H9 (cell line): ENCODE measurements around the gene SLC35B1. TPM values are rescaled to one million over a fixed set of nuclear protein-coding genes. Genes with fewer than 3 reads are reported as not detected.

Experiments used
- DNase-seq: peaks from one replicate; pipeline ENCODE4 v3.0.0-alpha.2; 2017
- H2AFZ ChIP-seq: one replicate; pipeline ENCODE4 v1.6.1; 2013; ENCODE audit warnings: mild to moderate bottlenecking, low read length, control low read depth, moderate library complexity
- H2AK5ac ChIP-seq: 2 replicates; pipeline ENCODE4 v1.6.1; 2013; ENCODE audit warnings: low read length, control low read depth, mixed read lengths; ENCODE audit not compliant: insufficient read length
- H2BK120ac ChIP-seq: one replicate; pipeline ENCODE4 v1.6.1; 2013; ENCODE audit warnings: low read depth, mild to moderate bottlenecking, low read length, control low read depth, inconsistent platforms; ENCODE audit not compliant: poor library complexity, severe bottlenecking
- H2BK12ac ChIP-seq: 2 replicates; pipeline ENCODE4 v1.6.1; 2013; ENCODE audit warnings: low read length, control low read depth, mixed read lengths, low read depth; ENCODE audit not compliant: insufficient read length
- H2BK15ac ChIP-seq: 2 replicates; pipeline ENCODE4 v1.6.1; 2013; ENCODE audit warnings: low read depth, low read length, control low read depth
- H2BK20ac ChIP-seq: one replicate; pipeline ENCODE4 v1.6.1; 2013; ENCODE audit warnings: low read depth, mild to moderate bottlenecking, low read length, control low read depth, inconsistent platforms; ENCODE audit not compliant: poor library complexity, severe bottlenecking
- H2BK5ac ChIP-seq: 2 replicates; pipeline ENCODE4 v1.6.1; 2013; ENCODE audit warnings: low read length, control low read depth, mixed read lengths; ENCODE audit not compliant: insufficient read length
- H3K14ac ChIP-seq: 2 replicates; pipeline ENCODE4 v1.6.1; 2013; ENCODE audit warnings: low read length, control low read depth; ENCODE audit not compliant: insufficient read depth
- H3K18ac ChIP-seq: 2 replicates; pipeline ENCODE4 v1.6.1; 2013; ENCODE audit warnings: low read depth, mild to moderate bottlenecking, mixed read lengths, low read length, control low read depth; ENCODE audit not compliant: insufficient read length
- H3K23ac ChIP-seq: 2 replicates; pipeline ENCODE4 v1.6.1; 2013; ENCODE audit warnings: low read length, control low read depth, mixed read lengths, low read depth; ENCODE audit not compliant: insufficient read length
- H3K23me2 ChIP-seq: 2 replicates; pipeline ENCODE4 v1.6.1; 2013; ENCODE audit warnings: low read depth, mild to moderate bottlenecking, mixed read lengths, low read length, control low read depth; ENCODE audit not compliant: insufficient read length, poor library complexity, severe bottlenecking
- H3K27ac ChIP-seq: 2 replicates; pipeline ENCODE4 v1.5.1; 2013; ENCODE audit warnings: low read length, control low read depth, mixed read lengths, low read depth; ENCODE audit not compliant: insufficient read length
- H3K27me3 ChIP-seq: 2 replicates; pipeline ENCODE4 v1.6.1; 2013; ENCODE audit warnings: low read length, control low read depth, inconsistent platforms; ENCODE audit not compliant: insufficient read depth
- H3K4ac ChIP-seq: 2 replicates; pipeline ENCODE4 v1.6.1; 2013; ENCODE audit warnings: low read depth, mild to moderate bottlenecking, control low read depth, inconsistent platforms, low read length, moderate library complexity
- H3K4me1 ChIP-seq: 2 replicates; pipeline ENCODE4 v1.6.1; 2013; ENCODE audit warnings: low read length, control low read depth, inconsistent platforms; ENCODE audit not compliant: insufficient read depth
- H3K4me2 ChIP-seq: 2 replicates; pipeline ENCODE4 v1.6.1; 2013; ENCODE audit warnings: low read length, control low read depth, mixed read lengths; ENCODE audit not compliant: insufficient read length, insufficient read depth
- H3K56ac ChIP-seq: 2 replicates; pipeline ENCODE4 v1.6.1; 2013; ENCODE audit warnings: low read depth, mild to moderate bottlenecking, mixed read lengths, low read length, control low read depth; ENCODE audit not compliant: insufficient read length
- H3K79me1 ChIP-seq: 2 replicates; pipeline ENCODE4 v1.6.1; 2013; ENCODE audit warnings: low read depth, mild to moderate bottlenecking, moderate library complexity, low read length, control low read depth, inconsistent platforms; ENCODE audit not compliant: insufficient read depth, poor library complexity, severe bottlenecking
- H3K79me2 ChIP-seq: 2 replicates; pipeline ENCODE4 v1.6.1; 2013; ENCODE audit warnings: low read length, control low read depth, inconsistent platforms; ENCODE audit not compliant: insufficient read depth
- H3K9ac ChIP-seq: 2 replicates; pipeline ENCODE4 v1.6.1; 2013; ENCODE audit warnings: low read length, control low read depth, mixed read lengths; ENCODE audit not compliant: insufficient read length; ENCODE audit errors: extremely low read depth
- H3K9me3 ChIP-seq: one replicate; pipeline ENCODE4 v1.6.1; 2013; ENCODE audit warnings: low read depth, low read length, inconsistent platforms; ENCODE audit not compliant: control insufficient read depth
- H3T11ph ChIP-seq: one replicate; pipeline ENCODE4 v1.6.1; 2013; ENCODE audit warnings: mild to moderate bottlenecking, low read length, control low read depth, inconsistent platforms
- H4K20me1 ChIP-seq: one replicate; pipeline ENCODE4 v1.6.1; 2013; ENCODE audit not compliant: control insufficient read depth, insufficient read length, insufficient read depth
- H4K5ac ChIP-seq: 2 replicates; pipeline ENCODE4 v1.6.1; 2013; ENCODE audit warnings: low read depth, mild to moderate bottlenecking, mixed read lengths, low read length, control low read depth; ENCODE audit not compliant: insufficient read length
- H4K8ac ChIP-seq: replicated peaks from 2 replicates; pipeline ENCODE4 v1.6.1; 2013; ENCODE audit warnings: low read length, control low read depth, mixed read lengths, low read depth; ENCODE audit not compliant: insufficient read length
- H4K91ac ChIP-seq: 2 replicates; pipeline ENCODE4 v1.6.1; 2013; ENCODE audit warnings: low read depth, mild to moderate bottlenecking, moderate library complexity, mixed read lengths, low read length, control low read depth; ENCODE audit not compliant: insufficient read length
- H3K27ac Mint-ChIP-seq, 3 experiments: 2 replicates in 2 of 3; 3 replicates in 1 of 3; pipeline ENCODE4 v1.8.0; 2020 to 2021; ENCODE audit warnings: mixed read lengths in 3 of 3, mild to moderate bottlenecking in 1 of 3, moderate library complexity in 1 of 3
- H3K27me3 Mint-ChIP-seq: 2 replicates; pipeline ENCODE4 v1.8.0; 2021; ENCODE audit warnings: low read depth, mild to moderate bottlenecking, moderate library complexity, mixed read lengths
- H3K36me3 Mint-ChIP-seq, 3 experiments: 2 replicates in 2 of 3; 3 replicates in 1 of 3; pipeline ENCODE4 v1.8.0; 2020 to 2021; ENCODE audit warnings: low read depth in 3 of 3, mixed read lengths in 3 of 3; ENCODE audit not compliant: insufficient read depth in 1 of 3
- H3K4me1 Mint-ChIP-seq, 2 experiments: 2 replicates each; pipeline ENCODE4 v1.8.0; 2020; ENCODE audit warnings: mixed read lengths in 2 of 2
- H3K4me3 Mint-ChIP-seq, 2 experiments: 2 replicates in 1 of 2; 3 replicates in 1 of 2; pipeline ENCODE4 v1.8.0; 2020 to 2021; ENCODE audit warnings: mild to moderate bottlenecking in 2 of 2, mixed read lengths in 2 of 2, moderate library complexity in 1 of 2
- H3K9me3 Mint-ChIP-seq, 2 experiments: 2 replicates in 1 of 2; 3 replicates in 1 of 2; pipeline ENCODE4 v1.8.0; 2020; ENCODE audit warnings: mild to moderate bottlenecking in 2 of 2, mixed read lengths in 2 of 2, moderate library complexity in 1 of 2
- WGBS: extraction: QIAGEN DNeasy Blood & Tissue Kit; methylation state at CpG from one replicate; pipeline ENCODE4 v1.1.7; 2013; ENCODE audit warnings: missing lambda C conversion rate, low lambda C conversion rate, mixed read lengths; ENCODE audit not compliant: insufficient read length; ENCODE audit errors: extremely low coverage; 5-methylcytosine and 5-hydroxymethylcytosine counted together
- total RNA-seq: library from RNA; stranded (reverse); gene quantifications from 2 replicates; pipeline ENCODE4 v1.2.1, GENCODE V29; 2021
- TF ChIP-seq, protein P1 (sequence below): fragments of 200-600 bp; sonication (generic); conservative IDR thresholded peaks from 3 replicates; pipeline ENCODE4 v1.8.0; 2021; ENCODE audit warnings: antibody characterized with exemption, mild to moderate bottlenecking

The SLC35B1 gene
- total RNA-seq, 1 experiment from 2014 or later = 58.9 TPM

DNA sequence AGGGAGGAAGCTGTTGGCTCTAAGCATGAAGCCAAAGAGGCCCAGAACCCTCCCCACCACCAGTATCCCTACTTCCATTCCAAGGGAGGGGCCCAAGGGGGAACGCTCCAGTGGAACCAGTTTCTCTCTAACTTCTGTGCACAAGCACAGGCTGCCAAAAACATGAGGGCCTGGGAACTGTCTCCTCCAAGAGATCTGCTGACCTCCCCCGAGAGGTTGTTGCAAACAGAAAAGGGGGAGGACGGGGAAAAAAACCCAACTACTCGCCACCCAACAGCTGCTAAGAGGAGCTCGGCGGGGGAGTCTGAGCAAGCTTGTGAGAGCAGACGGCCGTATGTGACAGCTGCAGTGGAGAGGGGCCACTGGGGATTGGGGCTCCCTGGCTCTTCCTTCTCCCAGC lies 15.7 kb upstream of the SLC35B1 start:
- Mint-ChIP-seq H3K9me3 (no peaks in the 10 kb centered on the region), H3K36me3 (peaks cover 31 to 60% (median 53%) of the 10 kb centered on the region in 3 experiments), H3K4me1 (0 out of 4 replicates have a peak, but pooled peaks cover 0 to 3% of the 10 kb centered on the region in 2 experiments), H3K27ac (peak overlapping the region in 2 of 3 experiments; percentile 23 to 81; a peak in 2 of 7 replicates), H3K4me3 (no peak overlapping the region), H3K27me3 (no peaks in the 10 kb centered on the region)
- no peak overlapping the region for H3K14ac ChIP-seq
- no peak overlapping the region for H2BK15ac ChIP-seq
- DNase-seq = no peak
- H3K56ac ChIP-seq = no peak overlapping the region
- H4K91ac ChIP-seq = no peak overlapping the region
- no peak overlapping the region for H3K23ac ChIP-seq
- H2AFZ ChIP-seq = no peak overlapping the region
- no peak overlapping the region for H3T11ph ChIP-seq
- no CpG with 5 or more reads among the region's 8 CpGs for WGBS
- H3K9ac ChIP-seq = no peak overlapping the region
- H2AK5ac ChIP-seq = no peak overlapping the region
- H4K8ac ChIP-seq = no peak overlapping the region
- no peak overlapping the region for H3K27ac ChIP-seq
- no peaks in the 10 kb centered on the region for H3K4me1 ChIP-seq
- H3K4me2 ChIP-seq = no peak overlapping the region
- TF ChIP-seq, protein P1, sequence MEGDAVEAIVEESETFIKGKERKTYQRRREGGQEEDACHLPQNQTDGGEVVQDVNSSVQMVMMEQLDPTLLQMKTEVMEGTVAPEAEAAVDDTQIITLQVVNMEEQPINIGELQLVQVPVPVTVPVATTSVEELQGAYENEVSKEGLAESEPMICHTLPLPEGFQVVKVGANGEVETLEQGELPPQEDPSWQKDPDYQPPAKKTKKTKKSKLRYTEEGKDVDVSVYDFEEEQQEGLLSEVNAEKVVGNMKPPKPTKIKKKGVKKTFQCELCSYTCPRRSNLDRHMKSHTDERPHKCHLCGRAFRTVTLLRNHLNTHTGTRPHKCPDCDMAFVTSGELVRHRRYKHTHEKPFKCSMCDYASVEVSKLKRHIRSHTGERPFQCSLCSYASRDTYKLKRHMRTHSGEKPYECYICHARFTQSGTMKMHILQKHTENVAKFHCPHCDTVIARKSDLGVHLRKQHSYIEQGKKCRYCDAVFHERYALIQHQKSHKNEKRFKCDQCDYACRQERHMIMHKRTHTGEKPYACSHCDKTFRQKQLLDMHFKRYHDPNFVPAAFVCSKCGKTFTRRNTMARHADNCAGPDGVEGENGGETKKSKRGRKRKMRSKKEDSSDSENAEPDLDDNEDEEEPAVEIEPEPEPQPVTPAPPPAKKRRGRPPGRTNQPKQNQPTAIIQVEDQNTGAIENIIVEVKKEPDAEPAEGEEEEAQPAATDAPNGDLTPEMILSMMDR = no peak
- H3K4ac ChIP-seq = no peak overlapping the region
- H3K79me2 ChIP-seq = no peaks in the 10 kb centered on the region
- H4K5ac ChIP-seq = no peak overlapping the region
- no peak overlapping the region for H3K18ac ChIP-seq
- peaks cover 8% of the 10 kb centered on the region for H3K79me1 ChIP-seq
- no peak overlapping the region for H2BK20ac ChIP-seq
- no peak overlapping the region for H2BK120ac ChIP-seq
- no peaks in the 10 kb centered on the region for H3K27me3 ChIP-seq
- no peaks in the 10 kb centered on the region for H3K9me3 ChIP-seq
- no peaks in the 10 kb centered on the region for H3K23me2 ChIP-seq
- H4K20me1 ChIP-seq = no peaks in the 10 kb centered on the region
- H2BK12ac ChIP-seq = no peak overlapping the region
- H2BK5ac ChIP-seq = no peak overlapping the region
